H1 (cell line): ENCODE data around the gene TMEM97. TPM values are rescaled to one million over a fixed set of nuclear protein-coding genes. Genes with fewer than 3 reads are reported as not detected.

Source experiments
- ATF3 ChIP-seq: IDR thresholded peaks from 2 replicates; pipeline ENCODE4 v1.6.1; 2011; ENCODE audit warnings: low read depth, mild to moderate bottlenecking, low read length; ENCODE audit not compliant: insufficient read depth
- CHD1 ChIP-seq: IDR thresholded peaks from 2 replicates; pipeline ENCODE4 v1.6.1; 2012; ENCODE audit warnings: low read depth, low read length, improper control_type of control experiment
- CREB1 ChIP-seq: IDR thresholded peaks from 2 replicates; pipeline ENCODE4 v1.6.1; 2012; ENCODE audit warnings: inconsistent platforms
- RBBP5 ChIP-seq: IDR thresholded peaks from 2 replicates; pipeline ENCODE4 v1.7.1; 2012; ENCODE audit warnings: low read depth, mild to moderate bottlenecking, inconsistent platforms, low read length, moderate library complexity, borderline replicate concordance
- SIX5 ChIP-seq: IDR thresholded peaks from 2 replicates; pipeline ENCODE4 v1.6.1; 2011; ENCODE audit warnings: mild to moderate bottlenecking, low read depth, low read length
- polyA plus RNA-seq, 7 experiments: library from polyadenylated mRNA; depleted of rRNA in 3 of 7; stranded (reverse) in 5 of 7; unstranded in 2 of 7; fragments of >200 nt in 5 of 7; fragments of 200-250 nt in 2 of 7; gene quantifications; 1 replicate in 5 of 7; 2 replicates in 1 of 7; 4 replicates in 1 of 7; pipeline versions ENCODE4 v1.2.1 to v1.2.3, GENCODE V29; 2011 to 2013; ENCODE audit warnings: missing spikeins in 2 of 7, mixed read lengths in 2 of 7
- total RNA-seq: library from RNA; stranded (reverse); fragmentation: NEBNext Ultra II Directional; extraction: Animal tissue kit (Norgen Biotek cat#: 25700); gene quantifications from 2 replicates; pipeline ENCODE4 v1.2.1, GENCODE V29; 2021

Gene TMEM97
- total and polyA plus RNA-seq, 2 of the 8 experiments (the other 6 are each of a cell fraction or from before 2014, with no cell fraction given) = 126 to 130 TPM

- no peak for TF ChIP-seq RBBP5
- no peak for TF ChIP-seq CREB1
- TF ChIP-seq ATF3 = no peak
- TF ChIP-seq CHD1 = no peak
- TF ChIP-seq SIX5 = no peak
Observed at GRCh38 chr17:28317099-28317965, 1.7 kb upstream of the TMEM97 start (continued).
